ENCODE results near the gene ZNF23.

ZNF23 gene

DNA sequence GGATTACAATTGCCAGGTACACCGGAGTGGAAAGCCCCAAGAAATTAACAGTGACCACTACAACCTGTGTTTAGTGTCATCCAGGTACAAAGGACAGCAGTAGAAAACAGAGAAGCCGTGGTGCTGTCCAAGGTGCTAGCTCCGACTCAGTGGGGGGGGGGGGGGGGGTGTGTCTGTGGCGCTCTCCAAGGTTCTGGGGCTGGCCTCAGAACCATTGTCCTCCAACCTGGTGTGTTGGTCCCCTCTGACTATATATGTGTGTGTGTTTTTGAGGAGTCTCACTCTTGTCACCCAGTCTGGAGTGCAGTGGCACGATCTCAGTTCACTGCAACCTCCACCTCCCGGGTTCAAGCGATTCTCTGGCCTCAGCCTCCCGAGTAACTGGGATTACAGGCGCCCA is 5.8 kb upstream of the ZNF23 start:
- DNase-seq = peak; percentile 71

GRCh38 chr16:71464231-71464630 is 2.2 kb upstream of the ZNF23 start:
- DNase-seq = no peak

DNA sequence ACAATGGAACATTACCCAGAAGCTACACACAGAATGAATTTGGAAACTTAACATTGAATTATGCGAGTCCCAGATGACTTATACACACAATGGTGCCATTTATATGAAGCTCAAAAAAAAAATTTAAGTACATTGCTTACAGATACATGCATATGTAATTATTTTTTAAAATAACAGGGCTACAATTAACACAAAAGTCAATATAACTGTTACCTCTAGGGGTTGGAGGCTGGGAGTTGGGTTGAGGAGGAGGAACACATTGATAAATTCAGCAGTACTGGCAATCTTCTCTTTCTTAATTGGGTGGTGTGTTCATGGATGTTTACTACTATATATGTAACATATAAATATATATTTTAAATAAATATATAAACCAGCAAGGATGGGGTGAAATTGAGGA is 1.1 kb downstream of the ZNF23 start:
- DNase-seq = no peak

- no peak for DNase-seq
These were observed 1.8 kb downstream of the ZNF23 start for GRCh38 chr16:71460236-71460635.

- DNase-seq = no peak
These were observed 2.5 kb downstream of the ZNF23 start for GRCh38 chr16:71459510-71459909.

DNA sequence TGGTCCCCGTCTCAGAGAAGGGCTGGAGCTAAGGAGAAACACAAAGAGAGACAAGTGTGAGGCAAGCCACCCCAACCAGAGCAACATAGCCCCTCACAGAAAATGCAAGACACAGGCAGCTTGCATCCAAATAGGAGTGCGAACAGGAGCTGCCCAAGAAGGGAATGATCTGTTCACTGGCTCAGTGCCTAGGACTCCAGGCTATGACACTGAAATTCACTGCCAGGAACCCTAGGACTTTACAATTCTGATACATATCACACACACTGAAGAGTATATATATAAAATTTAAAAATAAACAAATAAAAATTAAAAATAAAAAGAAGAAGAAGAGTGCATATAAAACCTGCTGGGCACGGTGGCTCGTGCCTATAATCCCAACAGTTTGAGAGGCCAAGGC is 5.2 kb downstream of the ZNF23 start:
- DNase-seq = no peak

- no peak for DNase-seq
These were observed 9.0 kb downstream of the ZNF23 start for GRCh38 chr16:71453036-71453435.

GRCh38 chr16:71449020-71449419 is 13.0 kb downstream of the ZNF23 start:
- DNase-seq = no peak

DNA sequence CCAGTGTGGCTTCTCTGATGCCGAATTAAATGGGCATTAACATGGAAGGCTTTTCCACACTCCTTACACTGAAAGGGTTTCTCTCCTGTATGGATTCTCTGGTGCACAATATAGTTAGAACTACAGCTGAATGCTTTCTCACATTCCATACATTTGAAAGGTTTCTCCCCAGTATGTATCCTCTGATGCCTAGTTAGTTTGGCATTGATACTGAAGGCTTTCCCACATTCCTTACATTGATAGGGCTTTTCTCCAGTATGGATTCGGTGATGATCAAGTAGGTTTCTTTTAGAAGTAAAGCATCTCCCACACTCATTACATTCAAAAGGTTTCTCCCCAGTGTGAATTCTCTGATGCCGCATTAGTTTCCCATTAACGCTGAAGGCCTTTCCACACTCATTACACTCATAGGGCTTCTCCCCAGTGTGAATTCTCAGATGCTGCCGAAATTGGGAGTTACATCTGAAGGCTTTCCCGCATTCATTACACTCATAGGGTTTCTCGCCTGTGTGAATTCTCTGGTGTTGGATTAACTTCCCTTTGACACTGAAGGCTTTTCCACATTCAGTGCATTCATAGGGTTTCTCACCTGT is 13.7 kb downstream of the ZNF23 start:
- no peak for DNase-seq

- DNase-seq = no peak
These were observed 18.3 kb downstream of the ZNF23 start for GRCh38 chr16:71443714-71444113.

DNA sequence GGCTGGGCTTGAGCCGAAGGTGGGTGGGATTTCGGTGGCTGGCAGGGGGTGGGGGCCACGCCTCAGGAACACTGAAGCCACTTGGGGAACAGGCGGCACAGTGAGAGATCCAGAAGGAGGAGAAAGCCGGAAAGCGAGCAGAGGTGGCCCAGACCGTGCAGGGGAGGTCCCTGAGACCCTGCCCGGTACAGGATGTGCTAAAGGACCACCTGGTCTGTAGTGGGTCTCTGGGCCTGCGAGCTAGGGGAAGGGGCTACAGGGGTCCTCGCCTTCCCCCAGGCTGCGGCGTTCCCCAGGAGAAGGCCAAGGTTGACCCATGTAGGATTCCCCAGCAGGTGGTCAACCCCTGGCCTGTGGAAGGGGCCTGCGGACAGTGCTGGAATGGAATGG is 20.0 kb downstream of the ZNF23 start, which contains the start of gene TLE7:
Gene TLE7, minus strand, starts transcription at position 4 of the 390 bp plus-strand sequence. CDS start 8,730 bp downstream, outside the sequence.
- no peak for DNase-seq

- DNase-seq = peak; percentile 73
These were observed 20.5 kb downstream of the ZNF23 start for GRCh38 chr16:71441348-71442050.

GRCh38 chr16:71440669-71441347 is 21.2 kb downstream of the ZNF23 start:
- no peak for DNase-seq

- no peak for DNase-seq
These were observed 22.5 kb downstream of the ZNF23 start for GRCh38 chr16:71439523-71439922.

GRCh38 chr16:71436473-71436872 is 25.6 kb downstream of the ZNF23 start:
- DNase-seq = no peak

- DNase-seq = peak; percentile 54
These were observed 29.1 kb downstream of the ZNF23 start for GRCh38 chr16:71432906-71433305.

DNA sequence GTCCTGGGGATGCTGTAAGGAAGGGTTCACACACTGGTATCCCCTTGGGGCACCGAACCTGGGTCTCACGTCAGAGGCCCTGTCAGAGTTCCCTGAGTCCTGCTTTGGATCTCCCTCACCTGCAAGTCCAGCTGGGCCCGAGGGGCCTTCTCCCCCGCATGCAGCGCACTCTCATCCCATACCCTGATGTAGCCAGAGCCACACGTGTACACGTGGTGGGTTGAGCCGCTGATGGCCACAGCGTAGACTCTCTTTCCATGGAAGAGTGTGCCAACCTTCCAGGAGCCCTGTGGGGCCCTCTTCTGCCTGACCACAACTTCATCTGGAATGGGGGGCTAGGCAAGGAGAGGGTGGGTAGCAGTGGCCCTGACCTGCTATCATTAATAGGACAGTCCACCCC is 30.1 kb downstream of the ZNF23 start:
- peak; percentile 47 for DNase-seq

DNA sequence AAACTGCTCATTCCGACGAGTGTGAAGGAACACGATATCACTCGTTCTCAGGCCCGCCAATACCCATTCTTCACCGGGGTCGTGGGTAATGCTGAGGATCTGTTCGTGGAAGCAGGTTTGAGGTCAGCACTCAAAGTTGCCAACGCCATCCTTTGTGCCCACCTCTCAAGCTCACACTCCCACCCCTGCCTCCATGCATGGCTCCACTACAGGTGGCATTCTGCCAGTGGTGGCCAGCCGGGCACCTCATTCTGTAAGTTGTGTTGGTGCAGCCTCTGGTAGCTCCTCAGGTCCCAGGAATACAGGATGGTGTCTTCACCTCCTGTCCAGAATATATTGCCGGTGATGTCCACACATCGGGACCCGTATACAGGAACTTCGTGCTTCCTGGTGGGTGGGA is 30.9 kb downstream of the ZNF23 start:
- no peak for DNase-seq

DNA sequence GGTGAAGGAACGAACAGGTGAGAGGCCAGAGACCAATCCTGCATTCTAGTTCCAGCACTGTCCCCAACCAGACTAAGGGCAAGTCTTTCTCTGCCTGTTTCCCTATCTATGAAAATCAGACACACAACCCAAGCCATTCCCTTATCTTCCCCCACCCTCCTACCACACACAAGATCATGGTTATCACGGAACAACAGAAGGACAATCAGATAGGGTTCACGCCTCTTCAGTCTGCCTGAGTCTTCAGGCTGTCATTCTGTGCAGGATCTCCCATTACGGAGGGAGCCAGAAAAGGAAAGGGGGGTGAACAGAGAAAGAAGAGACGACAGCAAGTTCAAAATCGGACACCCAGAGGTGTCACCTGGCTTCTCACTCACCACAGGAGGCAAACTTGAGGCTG is 31.3 kb downstream of the ZNF23 start:
- DNase-seq = peak; percentile 14

DNA sequence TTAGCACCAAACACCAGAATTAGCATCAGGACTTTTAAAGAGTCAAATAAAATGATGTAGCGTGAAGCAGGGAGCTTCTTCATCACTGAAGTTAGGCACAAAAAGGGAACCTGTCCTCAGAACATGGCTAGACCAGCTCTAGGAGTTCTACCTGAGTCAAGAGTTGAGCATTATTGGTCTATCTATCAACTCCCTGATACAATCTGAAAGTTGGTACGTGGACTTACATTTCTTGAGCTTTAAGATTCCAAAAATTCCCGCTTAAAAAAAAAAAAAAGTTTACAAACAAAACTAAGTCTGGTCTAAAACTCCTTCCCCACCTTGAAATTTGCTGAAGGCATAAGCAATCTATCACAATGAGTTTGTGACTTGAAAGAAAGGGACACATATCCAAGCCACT is 32.5 kb downstream of the ZNF23 start:
- DNase-seq = no peak

DNA sequence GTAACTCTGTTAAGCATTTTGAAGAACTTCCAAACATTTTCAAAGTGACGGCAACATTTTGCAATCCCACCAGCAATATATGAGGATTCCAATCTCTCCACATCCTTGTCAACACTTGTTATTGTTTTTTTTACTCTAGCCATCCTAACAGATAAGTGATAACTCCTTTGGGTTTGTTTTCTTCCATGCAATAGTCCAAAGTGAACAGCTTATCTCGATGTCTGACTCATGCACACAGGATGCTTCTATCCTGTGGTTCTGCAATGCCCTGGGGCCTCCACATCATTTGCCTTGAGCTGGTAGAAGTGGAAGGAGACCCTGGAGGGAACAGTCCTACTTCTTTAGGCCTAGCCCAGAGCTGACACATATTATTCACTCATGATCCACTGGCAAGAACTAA is 33.2 kb downstream of the ZNF23 start:
- no peak for DNase-seq

GRCh38 chr16:71428385-71428784 is 33.7 kb downstream of the ZNF23 start:
- no peak for DNase-seq

DNA sequence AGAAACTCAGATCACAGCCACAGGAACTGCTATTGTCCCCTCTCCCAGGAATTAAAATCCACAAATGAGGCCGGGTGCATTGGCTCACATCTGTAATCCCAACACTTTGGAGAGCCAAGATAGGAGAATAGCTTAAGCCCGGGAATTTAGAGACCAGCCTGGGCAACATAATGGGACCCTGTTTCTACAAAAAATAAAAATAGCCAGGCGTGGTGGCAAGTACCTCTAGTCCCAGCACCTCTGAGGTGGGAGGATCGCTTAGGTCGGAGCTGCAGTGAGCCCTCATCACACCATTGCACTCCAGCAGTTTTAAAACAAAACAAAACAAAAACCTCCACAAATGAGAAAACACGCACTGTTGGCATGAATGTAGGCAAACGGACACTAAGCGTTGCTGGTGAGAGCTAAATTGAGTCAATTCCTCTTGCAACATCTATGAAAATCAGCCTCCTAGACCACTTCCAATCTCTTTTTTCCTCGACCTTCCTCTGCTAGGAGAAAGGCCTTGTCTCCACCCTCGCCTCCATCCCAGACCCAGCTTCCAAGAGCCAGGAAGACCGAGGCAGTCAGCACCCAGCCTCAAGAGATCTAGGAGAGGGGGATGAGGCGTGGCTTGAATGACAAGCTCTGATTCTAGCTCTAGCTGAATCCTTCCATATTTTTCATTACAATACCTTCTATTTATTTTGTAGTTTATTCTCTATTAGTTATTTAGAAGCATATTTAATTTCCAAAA is 35.0 kb downstream of the ZNF23 start:
- DNase-seq = peak; percentile 10

Measured in activated effector memory CD4-positive, alpha-beta T cell treated with anti-CD3 and anti-CD28 coated beads, Interleukin-2, amount 50 U/mL, for 16 hours (primary cell).